Posterior cingulate gyrus (tissue), 11 donors: ENCODE measurements around the gene HEBP2.
"Not testable (repeated sequence)": the region's sequence is repeated elsewhere in the genome, so short reads cannot be mapped to it uniquely, and the experiment has no call there.

Experiments
- DNase-seq, 10 donors: peaks; one replicate each; pipeline versions ENCODE4 v3.0.0 to v3.0.0-alpha.2; 2020 to 2021; ENCODE audit warnings: mixed read lengths in 3 of 10
- intact Hi-C: fragments of 100-400 bp; cut with DNase I; formaldehyde crosslinking; loops from one replicate; pipeline ENCODE4 v1.15.1; 2023

HEBP2 gene

DNA sequence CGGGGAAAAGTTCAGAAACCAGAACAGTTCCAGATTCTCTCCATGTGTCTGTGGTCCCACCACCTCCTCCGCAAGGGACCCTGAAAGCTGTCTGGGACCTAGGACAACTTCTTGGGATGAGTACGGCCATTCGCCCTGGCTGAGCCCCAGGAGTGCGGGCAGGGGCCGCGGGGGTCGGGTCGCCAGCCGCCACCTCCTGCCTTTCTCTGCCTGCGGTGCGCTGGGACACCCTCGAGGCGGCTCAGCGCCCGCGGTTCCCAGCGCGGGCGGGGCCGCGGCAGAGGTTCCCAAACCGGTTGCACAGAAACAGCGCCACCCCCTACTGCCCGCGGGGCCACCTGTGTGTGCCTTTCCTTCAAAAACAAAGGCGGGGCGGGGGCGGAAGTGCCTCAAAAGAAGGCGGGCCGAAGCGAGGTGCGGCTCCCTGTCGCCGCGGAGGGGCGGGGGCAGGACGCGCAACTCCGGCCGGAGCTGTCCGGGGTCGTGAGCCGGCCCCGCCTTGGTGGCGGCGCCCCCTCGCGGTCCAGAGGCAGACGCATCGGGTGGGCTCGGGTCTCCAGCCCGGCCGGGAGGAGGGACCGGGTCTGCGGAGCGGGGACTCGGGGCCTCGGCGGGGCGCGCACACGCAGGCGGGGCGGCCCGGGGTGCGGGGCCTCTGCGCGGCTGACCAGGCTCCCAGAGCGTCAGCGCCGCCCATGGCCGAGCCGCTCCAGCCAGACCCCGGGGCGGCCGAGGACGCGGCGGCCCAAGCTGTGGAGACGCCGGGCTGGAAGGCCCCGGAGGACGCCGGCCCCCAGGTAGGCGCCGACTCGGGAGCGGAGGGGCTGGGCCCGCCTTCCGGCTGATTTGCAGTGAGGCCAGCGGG, at the start of gene HEBP2:
Gene HEBP2 (plus strand): TSS at position 423 of the 865 bp plus-strand sequence. CDS start 273 bp downstream, at position 696.
- DNase-seq = peak; percentile 45 to 94 (median 74)
- intact Hi-C loops = no loop called here

GRCh38 chr6:138357928-138358327, 46.1 kb upstream of the HEBP2 start:
- no peak for DNase-seq
- intact Hi-C loops = no loop called here

DNA sequence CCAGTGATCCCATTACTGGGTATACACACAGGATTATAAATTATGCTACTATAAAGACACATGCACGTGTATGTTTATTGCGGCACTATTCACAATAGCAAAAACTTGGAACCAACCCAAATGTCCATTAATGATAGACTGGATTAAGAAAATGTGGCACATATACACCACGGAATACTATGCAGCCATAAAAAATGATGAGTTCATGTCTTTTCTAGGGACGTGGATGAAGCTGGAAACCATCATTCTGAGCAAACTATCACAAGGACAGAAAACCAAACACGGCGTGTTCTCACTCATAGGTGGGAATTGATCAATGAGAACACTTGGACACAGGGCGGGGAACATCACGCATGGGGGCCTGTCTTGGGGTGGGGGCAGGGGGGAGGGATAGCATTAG, 35.3 kb upstream of the HEBP2 start:
- intact Hi-C loops, DNase-seq: not testable (repeated sequence)

DNA sequence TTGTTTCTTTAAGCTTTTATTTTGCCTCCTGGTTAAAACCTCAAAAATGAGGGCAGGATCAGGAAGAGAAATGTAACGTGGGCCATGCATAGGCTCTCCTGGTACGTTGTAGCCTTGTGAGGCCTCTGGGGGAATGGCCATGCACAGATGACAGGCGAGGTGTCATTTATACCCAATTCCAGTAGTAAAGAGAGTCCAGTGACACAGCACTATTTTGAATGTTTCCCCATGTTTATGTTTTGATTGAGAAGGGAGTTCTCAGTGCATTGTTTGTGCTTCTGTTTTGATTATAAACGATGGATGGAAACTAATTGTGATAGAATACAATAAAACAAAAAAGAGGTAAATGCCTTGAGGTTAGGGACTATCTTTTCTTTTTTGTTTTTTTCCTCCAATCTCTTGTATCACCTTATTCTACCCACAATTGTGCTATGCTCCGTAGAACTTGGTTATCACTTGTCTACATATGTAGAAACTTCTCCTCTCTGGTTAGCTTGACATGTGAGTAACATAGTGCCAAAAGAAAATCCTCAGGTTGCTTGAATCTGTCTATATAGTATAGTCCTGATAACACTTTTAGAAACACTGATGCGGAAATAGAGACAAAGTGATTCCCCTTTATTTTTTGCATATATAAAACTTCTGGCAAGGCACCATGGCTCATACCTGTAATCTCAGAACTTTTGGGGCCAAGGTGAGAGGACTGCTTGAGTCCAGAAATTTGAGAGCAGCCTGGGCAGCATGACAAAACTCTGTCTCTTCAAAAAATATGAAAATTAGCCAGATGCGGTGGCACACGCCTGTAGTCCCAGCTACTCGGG, 33.2 kb upstream of the HEBP2 start:
- intact Hi-C loops = no loop called here
- no peak for DNase-seq

- intact Hi-C loops = no loop called here
- DNase-seq = no peak
Observed at GRCh38 chr6:138371452-138371711, 32.6 kb upstream of the HEBP2 start.

DNA sequence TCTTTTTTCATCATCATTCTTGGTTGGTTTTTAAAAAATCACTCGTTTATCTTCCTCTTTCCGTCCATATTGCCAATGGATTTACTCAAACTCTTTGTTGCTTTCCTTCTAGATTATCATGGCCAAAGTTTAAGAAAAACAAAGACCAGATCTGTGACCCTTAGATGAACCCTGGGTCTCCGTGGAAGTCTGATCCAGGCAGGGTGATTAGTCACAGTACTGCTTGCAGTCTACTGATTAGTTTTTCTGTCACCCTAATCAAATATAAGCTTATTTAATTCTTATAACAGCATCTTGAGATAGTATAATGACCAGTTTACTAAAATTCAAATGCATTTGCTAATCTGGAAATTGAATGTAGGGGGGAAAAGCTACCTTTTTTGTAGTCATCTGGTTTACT, 32.3 kb upstream of the HEBP2 start:
- no peak for DNase-seq
- intact Hi-C loops = no loop called here

- DNase-seq = no peak
- intact Hi-C loops = no loop called here
Observed at GRCh38 chr6:138372711-138373463, 31.1 kb upstream of the HEBP2 start.

DNA sequence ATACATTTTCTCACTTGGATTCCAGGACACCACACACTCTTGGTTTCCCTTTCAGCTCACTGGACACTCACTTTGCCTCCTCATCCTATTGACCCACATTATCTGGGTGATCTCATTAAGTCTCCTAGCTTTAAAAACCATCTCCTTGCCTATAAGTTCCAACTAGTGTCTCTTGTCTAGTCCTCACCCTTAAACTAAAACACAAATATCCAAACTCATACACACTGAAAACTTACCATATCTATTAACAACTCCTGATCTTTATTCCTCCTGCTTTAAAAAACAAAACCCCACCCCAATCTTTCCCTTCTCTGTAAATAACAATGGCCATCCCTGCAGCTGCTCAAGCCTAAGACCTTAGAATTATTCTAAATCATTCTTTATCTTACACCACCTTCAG, 29.8 kb upstream of the HEBP2 start:
- DNase-seq = no peak
- intact Hi-C loops = no loop called here

DNA sequence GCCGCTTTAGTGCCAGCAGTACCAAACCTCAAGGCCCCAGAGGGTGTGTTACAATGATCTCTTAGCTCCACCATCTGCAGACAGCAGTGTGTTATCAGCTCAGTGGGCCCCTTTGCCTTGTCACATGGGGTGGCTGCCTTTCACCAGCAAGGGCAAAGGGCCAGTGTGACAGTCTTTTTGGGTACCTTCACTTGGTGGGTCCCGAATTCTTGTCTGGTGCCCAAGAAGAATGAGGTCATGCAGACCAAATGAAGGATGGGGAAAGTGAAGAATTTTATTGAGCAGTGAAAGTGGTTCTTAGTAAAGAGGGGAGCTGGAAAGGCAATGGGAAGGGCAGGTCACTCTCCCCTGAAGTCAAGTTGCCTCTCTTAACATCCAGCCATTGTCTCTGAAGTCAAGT, 29.2 kb upstream of the HEBP2 start:
- no peak for DNase-seq
- intact Hi-C loops = no loop called here

DNA sequence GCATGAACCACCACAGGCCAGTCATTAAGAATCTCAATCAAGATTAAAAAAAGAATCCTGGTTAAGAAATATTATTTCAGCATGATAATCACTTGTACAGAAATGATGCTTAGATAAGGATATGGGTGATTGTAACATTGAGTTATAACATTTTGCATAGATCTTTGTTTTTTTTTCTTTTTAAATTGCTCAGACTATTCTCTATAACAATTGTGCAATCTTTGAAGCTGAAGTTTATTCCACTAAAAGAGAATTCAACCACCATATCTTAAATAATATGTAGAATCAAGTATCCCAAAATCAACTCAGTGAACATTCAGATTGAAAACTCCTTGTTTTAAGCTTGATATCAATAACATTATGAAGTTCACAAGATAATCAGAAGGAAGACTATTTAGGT, 27.0 kb upstream of the HEBP2 start:
- intact Hi-C loops = no loop called here

GRCh38 chr6:138377844-138378243, 26.2 kb upstream of the HEBP2 start, which contains the start of gene SMIM28:
Gene SMIM28, plus strand, starts transcription at chr6:138377905. Its CDS starts 168 bp downstream, at chr6:138378073.
- intact Hi-C loops = no loop called here
- peak in 2 of 10 donors; percentile 67 to 75 for DNase-seq

More for the DNA sequence above, 27.0 kb upstream of the HEBP2 start:
- DNase-seq = no peak

- DNase-seq = no peak
- intact Hi-C loops = no loop called here
Observed at GRCh38 chr6:138378463-138378862, 25.6 kb upstream of the HEBP2 start.

DNA sequence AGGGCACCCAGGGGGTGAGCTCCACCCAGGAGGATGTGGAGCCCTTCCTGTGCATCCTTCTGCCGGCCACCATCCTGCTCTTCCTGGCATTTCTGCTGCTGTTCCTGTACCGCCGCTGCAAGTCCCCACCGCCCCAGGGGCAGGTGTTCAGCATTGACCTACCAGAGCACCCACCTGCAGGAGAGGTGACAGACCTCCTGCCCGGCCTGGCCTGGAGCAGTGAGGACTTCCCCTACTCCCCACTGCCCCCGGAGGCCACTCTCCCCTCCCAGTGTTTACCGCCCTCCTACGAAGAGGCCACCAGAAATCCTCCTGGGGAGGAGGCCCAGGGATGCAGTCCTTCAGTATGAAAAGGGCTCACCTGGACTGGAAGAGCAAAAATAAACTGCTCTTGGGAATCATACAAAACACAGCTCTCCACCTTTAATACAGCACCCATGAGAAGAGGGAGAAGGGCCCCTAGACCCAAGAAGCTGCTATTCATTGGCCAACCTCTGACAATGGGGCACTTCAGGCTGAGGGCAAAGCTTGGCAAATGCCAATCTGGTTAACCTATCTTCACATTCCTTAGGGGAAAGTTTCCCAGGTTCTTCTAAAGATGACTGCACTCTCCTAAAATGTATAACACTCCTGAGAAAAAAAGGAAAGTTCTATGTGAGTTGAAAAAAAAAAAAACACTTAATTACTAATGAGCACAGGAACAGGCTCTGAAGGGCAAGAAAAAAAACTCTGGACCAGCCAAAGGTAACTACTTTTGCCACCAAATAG, 21.3 kb upstream of the HEBP2 start:
- peak in 1 of 10 donors; percentile 75 for DNase-seq
- intact Hi-C loops = no loop called here

DNA sequence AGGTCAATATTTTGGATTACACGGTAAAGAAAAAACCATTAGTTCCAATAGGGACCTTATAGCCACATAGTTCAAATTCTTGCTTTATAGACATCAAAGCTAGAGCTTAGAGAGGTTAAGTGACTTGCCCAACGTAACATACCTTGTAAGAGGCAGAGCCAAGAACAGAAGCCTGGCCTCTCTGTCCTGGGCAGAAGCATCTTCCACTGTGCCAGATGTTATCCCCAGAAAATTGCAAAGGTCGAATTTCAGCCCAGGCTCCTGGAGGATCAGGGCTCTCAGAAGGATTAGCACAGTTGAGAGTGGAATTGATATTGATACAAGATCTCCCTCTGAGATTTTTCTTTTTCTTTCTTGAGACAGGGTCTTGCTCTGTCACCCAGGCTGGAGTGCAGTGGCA, 20.2 kb upstream of the HEBP2 start:
- intact Hi-C loops = no loop called here
- no peak for DNase-seq

- intact Hi-C loops = no loop called here
- no peak for DNase-seq
Observed at GRCh38 chr6:138386897-138387296, 17.1 kb upstream of the HEBP2 start.

DNA sequence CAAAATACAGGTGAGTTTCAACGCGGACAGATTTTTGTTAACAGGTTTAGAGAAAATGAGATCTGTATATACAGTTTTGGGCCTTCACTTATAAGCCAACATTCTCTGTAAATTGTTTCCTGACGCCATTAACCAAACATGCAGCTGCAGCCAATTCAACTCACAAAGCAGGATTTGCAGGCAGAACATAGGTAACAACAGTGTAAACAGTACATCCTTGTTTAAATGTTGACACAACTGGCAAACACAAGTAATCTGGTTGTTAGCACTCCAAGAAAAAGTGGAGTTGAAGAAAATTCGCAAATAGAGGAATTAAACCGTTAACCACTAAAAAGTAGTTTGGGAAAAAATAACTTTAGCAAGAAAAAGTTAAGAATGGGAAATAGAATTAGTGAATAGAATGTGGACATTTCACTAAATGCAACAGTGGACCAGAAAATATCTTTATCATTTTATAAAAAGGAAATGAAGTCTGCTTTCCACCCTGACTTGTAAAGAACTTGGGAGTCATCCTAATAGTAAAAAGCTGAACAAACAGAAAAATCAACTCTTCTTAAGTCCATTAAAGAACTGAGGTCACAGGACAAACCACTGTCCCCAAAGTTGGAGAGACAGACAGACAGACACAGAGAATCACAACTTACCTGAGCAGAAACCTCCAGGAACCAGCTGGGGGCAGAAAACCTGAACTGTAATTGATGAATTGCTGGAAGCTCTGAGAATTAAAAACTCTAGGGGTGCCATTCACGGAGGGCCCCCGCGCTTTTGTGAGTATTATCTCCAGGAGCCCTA, 16.2 kb upstream of the HEBP2 start:
- DNase-seq = no peak
- intact Hi-C loops = no loop called here

- no peak for DNase-seq
- intact Hi-C loops = no loop called here
Observed at GRCh38 chr6:138389551-138389950, 14.5 kb upstream of the HEBP2 start.

- DNase-seq = no peak
- intact Hi-C loops = no loop called here
Observed at GRCh38 chr6:138393871-138394783, 9.9 kb upstream of the HEBP2 start.
